Tibial nerve (tissue), 4 donors: Measurements from ENCODE around the gene LYRM4. TPM values are rescaled to one million over a fixed set of nuclear protein-coding genes. Genes with fewer than 3 reads are reported as not detected.
"Not testable (repeated sequence)": the region's sequence is repeated elsewhere in the genome, so short reads cannot be mapped to it uniquely, and the experiment has no call there.

Source experiments
- DNase-seq, 2 donors: peaks; one replicate each; pipeline ENCODE4 v3.0.0-alpha.2; 2019; ENCODE audit warnings: low spot score in 2 of 2
- H3K27ac ChIP-seq, 4 donors: fragments of 200-600 bp; sonication (generic) in 3 of 4; one replicate each; pipeline ENCODE4 v1.5.1; 2017 to 2019; ENCODE audit warnings: mild to moderate bottlenecking in 1 of 4
- H3K27me3 ChIP-seq, 2 donors: fragments of 200-600 bp; sonication (generic) in 1 of 2; one replicate each; pipeline versions ENCODE4 v1.5.1 to v1.6.0; 2017 to 2019
- H3K36me3 ChIP-seq, 3 donors: fragments of 200-600 bp; sonication (generic); one replicate each; pipeline ENCODE4 v1.5.1; 2018 to 2019
- H3K4me1 ChIP-seq, 4 donors: fragments of 200-600 bp; sonication (generic) in 3 of 4; one replicate each; pipeline ENCODE4 v1.5.1; 2017 to 2019
- H3K4me3 ChIP-seq, 4 donors: fragments of 200-600 bp; sonication (generic) in 3 of 4; one replicate each; pipeline ENCODE4 v1.5.1; 2017 to 2019; ENCODE audit warnings: mild to moderate bottlenecking in 1 of 4, moderate library complexity in 1 of 4
- H3K9me3 ChIP-seq, 4 donors: fragments of 200-600 bp; sonication (generic) in 3 of 4; one replicate each; pipeline ENCODE4 v1.5.1; 2017 to 2019
- EP300 ChIP-seq, 2 donors: sonication (generic); formaldehyde crosslinking; IDR thresholded peaks; one replicate each; pipeline ENCODE4 v1.6.1; 2017; ENCODE audit warnings: antibody characterized with exemption in 2 of 2, mild to moderate bottlenecking in 1 of 2
- POLR2A ChIP-seq, 2 donors: fragments of 450-650 bp; IDR thresholded peaks; one replicate each; pipeline ENCODE4 v1.6.1; 2017; ENCODE audit warnings: antibody characterized with exemption in 2 of 2, mild to moderate bottlenecking in 2 of 2, moderate library complexity in 2 of 2
- WGBS, 2 donors: methylation state at CpG; one replicate each; pipeline ENCODE4 v1.1.5; 2018; 5-methylcytosine and 5-hydroxymethylcytosine counted together
- small RNA-seq: library from RNA; depleted of rRNA; stranded (forward); fragments of <200 nt; gene quantifications from one replicate; pipeline ENCODE3, GENCODE V24; 2016
- total RNA-seq, 4 donors: library from RNA; depleted of rRNA; stranded (reverse); fragments of >200 nt; gene quantifications; one replicate each; pipeline ENCODE4 v1.1.0, GENCODE V29; 2016
- TF ChIP-seq, protein P1 (sequence below), 5 experiments: fragments of 200-600 bp in 3 of 5; fragments of 450-650 bp in 2 of 5; sonication (generic) in 3 of 5; IDR thresholded peaks; one replicate each; pipeline ENCODE4 v1.5.1; 2016 to 2019; ENCODE audit warnings: antibody characterized with exemption in 5 of 5, mild to moderate bottlenecking in 3 of 5, moderate library complexity in 2 of 5

Gene LYRM4
- total RNA-seq, 4 donors from 2014 or later = 21.8 to 31.0 (median 27.4) TPM

GRCh38 chr6:5061152-5061551 lies 199.6 kb downstream of the LYRM4 start:
- no peak overlapping the region for H3K4me3 ChIP-seq
- no peaks in the 10 kb centered on the region for H3K9me3 ChIP-seq
- H3K4me1 ChIP-seq = no peaks in the 10 kb centered on the region
- TF ChIP-seq, protein P1, sequence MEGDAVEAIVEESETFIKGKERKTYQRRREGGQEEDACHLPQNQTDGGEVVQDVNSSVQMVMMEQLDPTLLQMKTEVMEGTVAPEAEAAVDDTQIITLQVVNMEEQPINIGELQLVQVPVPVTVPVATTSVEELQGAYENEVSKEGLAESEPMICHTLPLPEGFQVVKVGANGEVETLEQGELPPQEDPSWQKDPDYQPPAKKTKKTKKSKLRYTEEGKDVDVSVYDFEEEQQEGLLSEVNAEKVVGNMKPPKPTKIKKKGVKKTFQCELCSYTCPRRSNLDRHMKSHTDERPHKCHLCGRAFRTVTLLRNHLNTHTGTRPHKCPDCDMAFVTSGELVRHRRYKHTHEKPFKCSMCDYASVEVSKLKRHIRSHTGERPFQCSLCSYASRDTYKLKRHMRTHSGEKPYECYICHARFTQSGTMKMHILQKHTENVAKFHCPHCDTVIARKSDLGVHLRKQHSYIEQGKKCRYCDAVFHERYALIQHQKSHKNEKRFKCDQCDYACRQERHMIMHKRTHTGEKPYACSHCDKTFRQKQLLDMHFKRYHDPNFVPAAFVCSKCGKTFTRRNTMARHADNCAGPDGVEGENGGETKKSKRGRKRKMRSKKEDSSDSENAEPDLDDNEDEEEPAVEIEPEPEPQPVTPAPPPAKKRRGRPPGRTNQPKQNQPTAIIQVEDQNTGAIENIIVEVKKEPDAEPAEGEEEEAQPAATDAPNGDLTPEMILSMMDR (IDR thresholded peaks at IDR 0.05) = no peak
- TF ChIP-seq POLR2A (IDR thresholded peaks at IDR 0.05) = no peak
- no peak for TF ChIP-seq EP300 (IDR thresholded peaks at IDR 0.05)
- no peak for DNase-seq
- H3K36me3 ChIP-seq = no peaks in the 10 kb centered on the region
- H3K27me3 ChIP-seq = no peaks in the 10 kb centered on the region
- H3K27ac ChIP-seq = no peak overlapping the region
- WGBS, 2 donors = 66 to 67% methylated on average over 3 of the region's 3 CpGs

DNA sequence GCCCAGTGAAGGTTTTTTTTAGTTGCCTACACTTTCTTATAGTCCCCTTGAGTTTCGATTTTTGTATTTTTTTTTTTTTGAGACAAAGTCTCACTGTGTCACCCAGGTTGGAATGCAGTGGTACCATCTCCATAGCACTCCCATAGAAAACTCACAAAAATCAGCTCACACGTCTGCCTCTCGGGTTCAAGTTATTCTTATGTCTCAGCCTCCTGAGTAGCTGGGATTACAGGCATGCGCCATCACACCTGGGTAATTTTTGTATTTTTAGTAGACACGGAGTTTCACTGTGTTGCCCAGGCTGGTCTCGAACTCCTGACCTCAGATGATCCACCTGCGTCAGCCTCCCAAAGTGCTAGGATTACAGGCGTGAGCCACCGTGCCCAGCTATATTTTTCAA lies 200.3 kb downstream of the LYRM4 start:
- not testable (repeated sequence) for H3K27ac ChIP-seq
- 94 to 95% methylated on average over 9 of the region's 9 CpGs for WGBS, 2 donors

DNA sequence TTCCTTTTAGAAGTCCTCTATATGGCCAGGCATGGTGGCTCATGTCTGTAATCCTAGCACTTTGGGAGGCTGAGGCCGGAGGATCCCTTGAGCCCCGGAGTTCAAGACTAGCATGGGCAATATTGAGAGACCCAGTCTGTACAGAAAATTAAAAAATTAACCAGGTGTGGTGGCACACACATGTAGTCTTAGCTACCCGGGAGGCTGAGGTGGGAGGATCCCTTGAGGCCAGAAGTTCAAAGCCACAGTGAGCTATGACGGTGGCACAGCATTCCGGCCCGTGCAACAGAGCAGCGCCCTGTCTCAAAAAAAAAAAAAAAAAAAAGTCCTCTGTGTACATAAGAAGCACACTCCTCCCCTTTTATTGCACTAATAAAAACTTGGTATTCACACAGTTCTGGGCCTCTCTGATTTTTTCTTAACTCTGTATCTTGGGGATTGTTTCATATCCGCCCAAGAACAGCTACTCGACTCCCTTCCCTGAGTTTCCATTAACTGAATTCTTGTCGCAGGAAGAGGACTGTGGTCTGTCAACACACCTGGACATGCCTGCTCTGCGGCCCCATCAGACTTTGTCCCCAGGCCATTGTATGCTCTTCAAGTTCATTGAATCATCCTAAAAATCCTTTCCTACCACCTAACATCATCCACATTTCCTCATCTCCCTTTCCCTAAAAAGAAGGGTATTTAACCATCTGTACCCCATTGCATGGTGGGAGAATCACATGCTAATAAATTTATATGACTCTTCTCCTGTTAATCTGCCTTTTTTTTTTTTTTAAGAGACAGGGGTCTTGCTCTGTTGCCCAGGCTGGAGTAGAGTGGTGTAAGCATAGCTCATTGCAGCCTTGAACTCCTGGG lies 201.5 kb downstream of the LYRM4 start:
- no peak for DNase-seq
- 89 to 92% methylated on average over 11 of the region's 11 CpGs for WGBS, 2 donors
- Histone ChIP-seq H3K27me3 (no peaks in the 10 kb centered on the region), H3K36me3 (no peaks in the 10 kb centered on the region), H3K27ac (no peak overlapping the region), H3K4me1 (no peaks in the 10 kb centered on the region), H3K9me3 (no peaks in the 10 kb centered on the region), H3K4me3 (no peak overlapping the region)
- TF ChIP-seq EP300 (IDR thresholded peaks at IDR 0.05) (no peak), POLR2A (IDR thresholded peaks at IDR 0.05) (no peak)
- TF ChIP-seq, protein P1 (IDR thresholded peaks at IDR 0.05) = no peak

More for the DNA sequence above, 200.3 kb downstream of the LYRM4 start:
- not testable (repeated sequence) for H3K27me3 ChIP-seq, H3K4me3 ChIP-seq, H3K9me3 ChIP-seq, DNase-seq, H3K36me3 ChIP-seq, H3K4me1 ChIP-seq

Small RNAs within 50 kb of the gene (small RNA-seq; reads per million reads assigned to genes)
- 1.8 reads per million, percentile 56 among the genes with 10 or more reads in this experiment for gene MIR3691

Other genes with a start within 250 kb of the LYRM4 start
- 1 to 10 TPM; 1.3 to 5.1 (median 2.1) TPM for gene PPP1R3G, start 175.6 kb downstream of the LYRM4 start, total RNA-seq
- gene FARS2, start 563 bp upstream of the LYRM4 start, total RNA-seq = 10 to 100 TPM; 16.4 to 26.1 (median 21.4) TPM